ENCODE measurements around the gene HYPK. TPM values are rescaled to one million over a fixed set of nuclear protein-coding genes. Genes with fewer than 3 reads are reported as not detected.
A peak's percentile ranks its signal among the peaks of the same experiment; 100 is the strongest.

Gene HYPK
- total RNA-seq, result 3.0 and 4.0 TPM in 2 replicates

DNA sequence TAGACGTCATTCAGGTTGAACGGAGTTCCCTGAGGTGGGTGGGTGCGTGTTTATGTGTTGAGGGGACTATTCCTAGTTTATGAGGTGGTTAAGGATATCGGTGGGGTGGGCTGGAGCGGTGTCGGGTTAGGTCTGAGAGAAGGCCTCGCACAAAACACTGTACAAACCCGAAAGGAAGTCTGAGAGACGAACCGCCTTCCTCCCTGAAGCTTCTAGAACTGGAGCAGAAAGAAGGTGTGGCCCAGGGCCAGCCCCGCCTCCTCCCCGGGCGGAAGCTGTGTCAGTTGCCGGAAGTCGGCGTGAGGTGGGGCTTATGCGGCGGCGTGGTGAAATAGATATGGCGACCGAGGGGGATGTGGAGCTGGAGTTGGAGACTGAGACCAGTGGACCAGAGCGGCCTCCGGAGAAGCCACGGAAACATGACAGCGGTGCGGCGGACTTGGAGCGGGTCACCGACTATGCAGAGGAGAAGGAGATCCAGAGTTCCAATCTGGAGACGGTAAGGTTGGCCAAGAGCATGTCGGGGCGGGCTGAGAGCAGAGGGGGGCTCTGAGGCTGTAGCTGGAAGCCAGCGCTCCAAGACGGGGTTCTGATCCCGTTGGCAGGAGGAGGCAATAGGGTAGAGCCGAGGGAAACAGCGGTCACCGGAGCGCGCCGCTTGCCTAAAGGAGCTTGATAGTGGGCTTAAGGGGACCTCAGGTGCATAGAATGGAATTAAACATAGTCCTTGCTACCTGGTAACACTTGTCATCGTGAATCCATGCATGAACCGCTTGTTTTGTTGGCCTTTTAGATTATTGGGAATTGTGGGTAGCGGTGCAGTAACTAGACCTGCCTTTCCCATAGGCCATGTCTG lies at the start of gene HYPK:
Gene HYPK (plus strand): TSS at position 314 of the 856 bp plus-strand sequence. CDS start 24 bp downstream, at position 338.
- DNase-seq (ENCODE audit: low read depth), result peak; percentile 79

DNA sequence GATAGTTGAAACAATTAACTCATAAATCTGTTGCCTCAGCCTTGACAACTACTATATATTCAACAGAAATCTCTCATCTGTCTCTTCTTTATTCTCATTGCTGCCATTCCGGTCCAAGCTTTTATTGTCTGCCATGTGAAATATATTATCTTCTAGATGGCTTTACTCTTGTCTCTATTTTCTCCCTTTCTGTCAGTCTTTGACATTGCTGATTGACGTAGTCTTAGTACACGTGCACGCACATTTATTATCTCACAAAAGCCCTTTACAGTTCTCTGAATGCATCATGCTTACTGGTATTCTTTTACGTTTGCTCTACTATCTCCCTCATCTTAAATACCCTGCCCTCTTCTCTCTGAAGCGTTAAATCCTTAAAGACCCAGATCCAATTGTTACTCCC lies 48.5 kb upstream of the HYPK start:
- DNase-seq (ENCODE audit: low read depth), result no peak

GRCh38 chr15:43762824-43763223 lies 37.6 kb upstream of the HYPK start:
- DNase-seq (ENCODE audit: low read depth), result no peak

DNA sequence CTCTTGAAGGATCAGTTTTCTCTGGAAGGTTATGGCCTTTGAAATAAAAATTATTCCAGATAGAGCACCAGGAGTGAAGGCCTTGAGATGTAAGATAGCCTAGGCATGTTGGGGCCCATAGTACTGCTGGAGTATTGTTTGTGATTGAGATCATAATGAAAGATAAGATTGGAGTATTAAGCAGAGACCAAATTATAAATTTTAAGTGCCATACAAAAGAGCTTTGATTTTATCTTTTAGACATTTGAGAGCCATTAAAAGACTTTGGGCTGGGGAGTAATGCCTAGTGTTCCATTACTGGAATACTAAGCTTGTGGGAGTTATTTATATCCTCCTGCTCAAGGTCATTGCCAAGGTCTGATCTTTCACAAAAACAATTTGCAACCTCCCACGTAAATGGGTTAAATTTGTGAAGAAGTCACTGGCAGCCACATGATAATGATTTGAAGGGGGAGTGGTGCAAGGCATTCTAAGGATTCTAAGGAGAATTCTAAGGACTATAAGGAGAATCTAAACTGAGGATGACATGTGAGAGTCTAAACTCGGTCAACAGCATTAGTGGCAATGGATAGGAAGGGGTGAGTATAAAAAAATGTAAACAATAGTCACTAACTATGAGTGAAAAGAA lies 36.5 kb upstream of the HYPK start:
- DNase-seq (ENCODE audit: low read depth), result no peak

GRCh38 chr15:43769584-43770228 lies 30.7 kb upstream of the HYPK start:
- DNase-seq (ENCODE audit: low read depth), result peak; percentile 61

DNA sequence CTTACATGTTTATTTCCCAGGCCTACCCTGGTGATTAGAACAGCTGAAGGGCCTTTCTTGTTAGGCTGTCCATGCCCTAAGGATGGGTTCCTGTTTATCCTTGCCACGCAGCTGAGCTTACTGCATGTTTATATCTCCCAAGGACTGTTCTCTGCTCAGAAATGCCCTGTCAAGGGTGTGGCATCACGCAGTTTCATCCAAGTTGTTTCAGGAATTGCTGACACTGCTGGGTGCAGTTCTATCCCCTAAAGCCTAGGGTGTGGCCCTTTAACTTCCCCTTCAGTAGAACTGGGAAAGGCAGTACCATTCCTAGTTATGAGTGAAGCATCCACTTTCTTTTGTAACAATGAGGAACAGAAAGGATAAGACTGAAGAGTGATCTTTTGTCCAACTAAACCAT lies 28.6 kb upstream of the HYPK start:
- DNase-seq (ENCODE audit: low read depth), result no peak

DNA sequence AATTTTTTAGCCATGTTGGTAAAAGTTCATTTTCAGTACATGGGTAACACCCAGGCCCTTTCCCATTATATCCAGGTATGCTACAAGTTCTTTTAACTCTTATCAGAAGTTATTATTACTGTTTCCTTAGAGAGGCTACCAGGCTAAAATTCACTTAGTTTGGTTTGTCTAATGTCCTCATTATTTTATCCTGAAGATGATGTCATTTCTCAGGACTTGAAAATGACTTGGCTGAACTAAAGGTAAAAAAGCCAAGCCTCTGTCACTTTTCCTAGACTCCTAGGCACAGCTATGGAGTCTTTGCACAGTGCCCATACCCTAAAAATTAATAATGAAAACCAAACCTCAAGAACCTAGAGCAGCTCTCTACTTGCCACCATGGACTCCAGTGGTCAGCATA lies 27.8 kb upstream of the HYPK start:
- DNase-seq (ENCODE audit: low read depth), result no peak

DNA sequence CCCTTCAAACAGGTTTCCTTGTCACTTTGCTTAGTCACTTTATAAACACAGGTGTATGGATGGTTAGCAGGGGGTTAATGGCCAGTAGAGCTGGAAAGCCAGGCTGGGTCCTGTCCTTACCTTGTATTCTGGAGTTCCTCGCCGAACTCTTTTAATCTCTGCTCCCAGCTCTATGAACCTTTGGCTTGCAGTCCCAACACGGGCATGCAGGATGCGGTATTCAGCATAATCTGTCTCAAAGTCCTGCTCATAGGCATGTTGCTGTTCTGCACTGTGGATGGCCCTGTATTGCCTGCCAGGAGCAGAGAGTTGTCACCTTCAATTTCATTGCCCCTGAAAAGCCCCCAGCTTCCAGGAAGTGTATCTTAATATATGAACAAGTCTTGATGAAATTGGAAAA lies 26.3 kb upstream of the HYPK start:
- no peak for DNase-seq (ENCODE audit: low read depth)

GRCh38 chr15:43775411-43775965 lies 24.9 kb upstream of the HYPK start:
- DNase-seq (ENCODE audit: low read depth), result peak; percentile 52

DNA sequence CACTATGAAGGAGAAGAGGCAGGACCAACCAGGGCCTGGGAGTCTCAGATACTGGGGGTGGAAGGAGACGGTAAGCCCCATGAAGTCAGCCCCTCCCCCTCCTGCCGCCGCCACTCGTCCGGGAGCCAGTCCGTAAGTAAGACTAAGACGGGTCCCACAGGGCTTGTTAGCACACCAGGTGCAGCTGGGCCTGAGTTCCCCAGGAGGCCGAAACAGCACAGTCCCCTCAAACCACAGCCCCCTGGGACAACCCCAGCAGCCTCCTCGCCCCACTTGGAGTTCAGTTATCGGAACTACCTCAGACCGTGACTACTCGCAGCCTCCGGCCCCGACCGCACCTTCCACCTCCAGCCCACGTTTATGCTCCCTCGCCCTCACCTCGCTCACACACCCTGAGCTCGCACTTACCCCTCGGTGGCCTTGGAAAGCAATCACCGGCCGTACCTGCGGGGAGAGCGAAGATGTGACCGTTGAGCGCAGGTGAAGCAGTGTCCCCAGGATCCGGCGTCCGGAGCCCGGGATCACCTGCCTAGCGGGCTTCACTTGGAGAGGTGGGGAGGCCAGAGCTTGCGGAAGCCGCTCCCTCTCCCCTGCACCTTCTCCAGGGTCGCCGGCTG lies 24.2 kb upstream of the HYPK start:
- DNase-seq (ENCODE audit: low read depth), result no peak

GRCh38 chr15:43776718-43777266 lies 23.6 kb upstream of the HYPK start, which contains the start of gene ELL3:
TSS of gene ELL3 (minus strand) at chr15:43776966. CDS start at chr15:43776901, 65 bp downstream.
- DNase-seq (ENCODE audit: low read depth), result peak; percentile 57

GRCh38 chr15:43777267-43777914 lies 23.0 kb upstream of the HYPK start:
- peak; percentile 50 for DNase-seq (ENCODE audit: low read depth)

GRCh38 chr15:43779016-43779415 lies 21.4 kb upstream of the HYPK start:
- DNase-seq (ENCODE audit: low read depth), result no peak

DNA sequence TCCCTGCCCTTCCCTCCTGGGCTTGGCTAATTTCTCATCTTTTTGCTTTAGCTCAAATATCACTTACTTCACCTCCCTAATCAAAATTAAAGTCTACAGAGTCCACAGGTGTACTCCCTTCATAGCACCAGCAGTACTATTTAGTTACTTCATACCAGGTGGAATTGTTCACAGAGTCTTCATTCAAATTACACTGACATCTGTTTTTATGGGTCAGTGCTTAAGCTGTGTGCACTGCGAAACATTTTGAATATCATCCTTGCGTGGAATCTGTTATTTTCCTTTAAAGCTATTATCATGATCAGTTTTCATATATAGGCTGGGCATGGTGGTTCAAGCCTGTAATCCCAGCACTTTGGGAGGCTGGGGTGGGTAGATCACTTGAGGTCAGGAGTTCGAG lies 11.0 kb upstream of the HYPK start:
- no peak for DNase-seq (ENCODE audit: low read depth)

- DNase-seq (ENCODE audit: low read depth), result peak; percentile 95
Observed at GRCh38 chr15:43791993-43792760, 8.2 kb upstream of the HYPK start, which contains the start of gene SERF2. TSS of gene SERF2 (plus strand) at chr15:43792320. CDS start at chr15:43792377, 57 bp downstream.

DNA sequence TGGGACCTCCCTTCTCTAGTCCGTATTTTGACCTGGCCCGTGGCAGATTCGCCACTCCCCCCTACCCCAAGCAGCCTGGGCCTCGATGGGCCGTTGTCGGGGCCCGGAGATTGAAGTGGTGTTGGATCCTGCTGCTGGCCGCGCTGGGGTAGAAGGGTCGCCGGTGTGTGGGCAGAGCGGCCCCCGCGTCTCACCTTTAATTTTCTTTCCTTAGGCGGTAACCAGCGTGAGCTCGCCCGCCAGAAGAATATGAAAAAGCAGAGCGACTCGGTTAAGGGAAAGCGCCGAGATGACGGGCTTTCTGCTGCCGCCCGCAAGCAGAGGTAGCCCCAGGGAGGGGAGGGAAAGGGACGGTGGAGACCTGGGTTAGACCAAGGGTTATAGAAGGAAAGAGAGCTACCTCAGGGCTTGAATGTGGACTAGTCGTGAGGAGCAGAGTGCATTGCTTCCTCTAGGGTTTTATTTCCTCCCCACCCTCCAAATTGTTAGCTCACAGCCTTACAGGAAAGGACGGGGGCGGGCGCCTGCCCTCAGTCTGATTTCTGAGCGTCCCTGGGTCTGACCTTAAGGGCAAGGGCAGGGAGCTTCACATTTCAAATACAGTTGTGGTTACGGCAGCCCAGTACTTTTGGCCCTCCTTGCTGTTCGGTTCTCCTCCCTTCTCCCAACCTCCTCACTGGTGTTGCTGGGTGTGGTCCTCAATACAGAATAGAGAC lies 7.5 kb upstream of the HYPK start:
- DNase-seq (ENCODE audit: low read depth), result peak; percentile 22

DNA sequence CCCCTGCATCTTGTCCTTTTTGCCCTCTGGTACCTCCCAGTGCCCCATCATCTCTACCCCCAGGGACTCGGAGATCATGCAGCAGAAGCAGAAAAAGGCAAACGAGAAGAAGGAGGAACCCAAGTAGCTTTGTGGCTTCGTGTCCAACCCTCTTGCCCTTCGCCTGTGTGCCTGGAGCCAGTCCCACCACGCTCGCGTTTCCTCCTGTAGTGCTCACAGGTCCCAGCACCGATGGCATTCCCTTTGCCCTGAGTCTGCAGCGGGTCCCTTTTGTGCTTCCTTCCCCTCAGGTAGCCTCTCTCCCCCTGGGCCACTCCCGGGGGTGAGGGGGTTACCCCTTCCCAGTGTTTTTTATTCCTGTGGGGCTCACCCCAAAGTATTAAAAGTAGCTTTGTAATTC lies 6.8 kb upstream of the HYPK start:
- DNase-seq (ENCODE audit: low read depth), result no peak

DNA sequence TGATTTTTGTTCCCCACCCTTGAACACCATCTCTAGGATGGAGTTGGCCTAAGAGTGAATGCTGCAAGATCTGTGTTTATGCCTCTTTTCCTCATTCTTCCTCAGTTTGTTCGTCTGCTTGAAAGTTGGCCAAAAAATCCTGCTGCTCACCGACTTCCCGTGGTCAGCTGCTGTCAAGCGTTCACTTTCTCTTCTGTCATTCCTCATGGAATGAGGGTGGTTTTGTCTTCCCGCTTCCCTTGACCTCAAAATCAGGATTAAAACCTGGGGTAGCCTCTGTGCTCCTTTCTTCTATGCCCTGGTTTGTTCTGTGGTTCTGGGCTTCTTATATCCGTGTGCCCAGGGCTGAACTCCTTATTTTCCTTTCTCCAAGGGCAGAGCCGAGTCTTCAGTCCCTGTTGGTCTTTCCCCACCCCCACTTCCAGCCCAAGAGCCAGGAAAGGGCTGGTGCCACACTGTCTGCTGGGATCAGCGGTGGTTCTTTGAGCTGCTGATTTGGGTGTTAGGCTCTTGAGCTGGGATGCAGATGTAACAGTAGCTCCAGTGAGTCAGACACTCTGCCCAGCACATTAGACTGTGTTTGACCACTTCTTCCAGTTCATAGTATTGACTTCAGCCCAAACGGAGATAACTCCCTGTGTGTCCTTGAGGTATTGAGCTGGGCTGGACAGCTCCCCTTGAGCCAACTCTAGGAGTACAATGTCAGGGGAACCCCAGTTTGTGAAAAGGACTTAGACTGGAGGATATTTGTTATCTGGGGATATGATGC lies 5.9 kb upstream of the HYPK start:
- no peak for DNase-seq (ENCODE audit: low read depth)

DNA sequence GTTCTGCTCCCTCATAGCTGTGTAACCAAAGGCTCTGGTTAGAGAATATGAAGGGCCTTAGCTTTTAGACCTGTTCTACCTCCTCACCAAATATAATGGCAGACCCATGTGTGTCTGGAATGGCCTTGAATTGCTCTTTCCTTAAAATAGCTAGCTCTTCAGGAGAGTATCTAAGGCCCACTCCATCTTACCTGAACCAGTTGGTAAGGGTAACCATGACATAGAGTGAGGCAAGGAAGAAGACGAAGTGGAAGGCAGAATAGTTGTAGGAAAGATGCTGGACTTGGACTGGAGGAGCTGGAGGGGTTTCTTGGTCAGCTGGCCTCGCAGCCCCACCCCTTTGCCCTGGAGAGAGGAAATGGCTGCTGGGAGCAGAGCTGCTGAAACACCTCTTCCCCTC lies 5.2 kb upstream of the HYPK start:
- DNase-seq (ENCODE audit: low read depth), result no peak

Measured in renal cortical epithelial cell (primary cell).